HUES48 (cell line): ENCODE results near the gene HAGH.
A peak's percentile ranks its signal among the peaks of the same experiment; 100 is the strongest.

ENCODE experiments used
- H3K27ac ChIP-seq: one replicate; pipeline ENCODE4 v1.7.0; 2013; ENCODE audit warnings: low read depth, low read length, inconsistent platforms
- H3K27me3 ChIP-seq: 2 replicates; pipeline ENCODE4 v1.6.1; 2013; ENCODE audit warnings: mild to moderate bottlenecking, low read length; ENCODE audit not compliant: control insufficient read depth, insufficient read depth
- H3K36me3 ChIP-seq: 2 replicates; pipeline ENCODE4 v1.6.1; 2013; ENCODE audit warnings: low read length; ENCODE audit not compliant: control insufficient read depth, insufficient read depth
- H3K4me1 ChIP-seq: 2 replicates; pipeline ENCODE4 v1.6.1; 2013; ENCODE audit warnings: mild to moderate bottlenecking, low read length; ENCODE audit not compliant: control insufficient read depth, insufficient read depth
- H3K4me3 ChIP-seq: 2 replicates; pipeline ENCODE4 v1.5.1; 2013; ENCODE audit warnings: mild to moderate bottlenecking, low read depth, low read length
- H3K9ac ChIP-seq: 2 replicates; pipeline ENCODE4 v1.6.1; 2013; ENCODE audit warnings: mild to moderate bottlenecking, low read depth, low read length, moderate library complexity
- H3K9me3 ChIP-seq: 2 replicates; pipeline ENCODE4 v1.6.1; 2013; ENCODE audit warnings: low read length; ENCODE audit not compliant: control insufficient read depth, insufficient read depth

Gene HAGH

DNA sequence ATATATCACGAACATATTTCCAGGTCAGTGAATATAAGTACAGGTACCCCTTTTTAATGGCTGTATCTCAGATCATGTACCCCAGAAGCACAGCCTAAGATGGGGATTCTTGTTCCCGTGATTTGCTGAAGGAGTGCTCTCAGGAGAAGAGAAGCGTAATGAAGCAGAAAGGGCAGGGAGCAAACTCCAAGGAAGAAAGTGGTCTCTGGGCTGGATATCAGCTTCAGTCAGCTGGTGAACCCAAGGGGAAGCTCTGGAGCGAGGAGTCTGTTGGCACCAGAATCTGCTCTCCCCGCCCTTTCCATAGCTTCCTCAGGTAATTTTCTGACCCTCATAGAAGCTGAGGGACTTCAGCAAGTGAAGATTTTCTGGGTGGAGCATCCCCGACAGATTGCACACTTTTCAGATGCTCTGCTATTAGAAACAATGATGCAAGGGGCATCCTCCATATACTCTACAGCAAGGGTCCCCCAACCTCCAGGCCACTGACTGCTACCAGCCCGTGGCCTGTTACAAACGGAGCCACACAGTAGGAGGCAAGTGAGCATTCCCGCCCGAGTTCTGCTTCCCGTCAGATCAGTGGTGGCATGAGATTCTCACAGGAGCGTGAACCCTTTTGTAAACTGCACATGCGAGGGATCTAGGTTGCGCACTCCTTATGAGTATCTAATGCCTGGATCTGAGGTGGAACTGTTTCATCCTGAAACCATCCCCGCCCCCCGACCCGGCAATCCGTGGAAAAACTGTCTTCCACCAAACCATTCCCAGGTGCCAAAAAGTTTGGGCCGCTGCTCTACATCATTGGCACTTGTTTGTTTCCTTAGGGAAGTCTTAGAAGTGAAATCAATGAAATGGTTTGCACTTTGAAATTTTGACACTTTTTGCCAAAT lies 4.8 kb upstream of the HAGH start:
- Histone ChIP-seq H3K27me3 (no peaks in the 10 kb centered on the region), H3K4me1 (peaks cover 6% of the 10 kb centered on the region; the same call in 1 of the 2 replicates), H3K36me3 (peaks cover 6% of the 10 kb centered on the region; the same call in 1 of the 2 replicates), H3K9me3 (no peaks in the 10 kb centered on the region), H3K9ac (no peak overlapping the region), H3K27ac (no peak overlapping the region), H3K4me3 (no peak overlapping the region)

DNA sequence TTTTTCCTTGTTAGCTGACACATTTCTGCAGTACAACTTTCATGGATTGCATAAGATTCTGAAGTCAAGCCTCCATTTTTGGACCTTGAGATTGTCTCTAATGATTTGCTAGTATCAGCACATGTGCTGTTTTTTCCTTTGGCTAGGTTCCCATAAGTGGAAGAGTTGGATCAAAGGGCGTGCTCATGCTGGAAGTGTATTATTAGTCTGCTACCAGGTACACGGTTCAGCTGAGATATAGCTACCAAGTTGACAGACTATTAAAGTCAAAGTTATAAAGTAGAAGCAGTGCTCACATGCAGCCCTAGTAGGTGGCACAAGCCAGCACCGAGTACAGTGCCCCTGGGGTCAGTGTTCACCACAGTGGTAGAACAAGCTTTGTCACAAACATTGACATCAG lies 3.6 kb upstream of the HAGH start:
- Histone ChIP-seq H3K4me3 (no peak overlapping the region), H3K27ac (no peak overlapping the region), H3K4me1 (peaks cover 6% of the 10 kb centered on the region; the same call in 1 of the 2 replicates), H3K9ac (no peak overlapping the region), H3K9me3 (no peaks in the 10 kb centered on the region), H3K36me3 (peaks cover 6% of the 10 kb centered on the region; the same call in 1 of the 2 replicates), H3K27me3 (no peaks in the 10 kb centered on the region)

DNA sequence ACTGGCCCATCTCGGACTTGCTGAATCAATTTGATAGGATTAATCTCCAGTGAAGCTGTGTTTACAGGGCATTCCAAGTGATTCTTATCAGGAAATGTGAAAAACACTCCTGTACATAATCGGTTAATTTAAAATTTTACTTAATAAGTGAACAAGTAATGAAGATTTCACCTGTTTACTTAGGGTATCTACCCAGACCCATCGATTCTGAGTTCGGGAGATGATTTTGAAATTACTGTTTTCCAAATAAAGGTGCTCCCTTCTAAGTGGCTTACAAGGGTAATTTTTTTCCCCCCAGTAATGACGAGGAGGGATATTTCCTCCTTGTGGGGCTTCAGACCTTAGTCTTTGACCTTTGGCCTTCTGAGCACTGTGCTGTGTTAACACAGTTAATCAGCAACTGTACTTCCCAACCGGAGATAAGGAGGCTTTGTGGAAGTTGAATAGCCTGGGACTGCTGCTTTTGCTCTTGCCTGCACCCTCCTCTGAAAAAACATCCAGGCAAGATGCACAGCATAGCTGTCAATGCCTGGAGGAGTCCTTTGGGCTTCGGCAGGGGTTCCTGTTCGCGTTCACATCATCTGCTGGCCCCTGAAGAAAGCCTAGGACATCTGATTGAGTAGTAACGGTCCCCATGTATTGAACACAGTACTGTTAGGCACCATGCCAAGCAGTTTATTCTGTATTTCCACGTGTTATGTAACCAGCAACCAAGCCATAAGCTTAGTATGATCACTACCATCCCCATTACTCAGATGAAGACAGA lies 2.2 kb upstream of the HAGH start:
- H3K36me3 ChIP-seq: peaks cover 6% of the 10 kb centered on the region; the same call in 1 of the 2 replicates
- H3K9ac ChIP-seq: no peak overlapping the region
- no peak overlapping the region for H3K27ac ChIP-seq
- H3K4me3 ChIP-seq: peak overlapping the region; percentile 95
- H3K27me3 ChIP-seq: no peaks in the 10 kb centered on the region
- peaks cover 6% of the 10 kb centered on the region; the same call in 1 of the 2 replicates for H3K4me1 ChIP-seq
- H3K9me3 ChIP-seq: no peaks in the 10 kb centered on the region

DNA sequence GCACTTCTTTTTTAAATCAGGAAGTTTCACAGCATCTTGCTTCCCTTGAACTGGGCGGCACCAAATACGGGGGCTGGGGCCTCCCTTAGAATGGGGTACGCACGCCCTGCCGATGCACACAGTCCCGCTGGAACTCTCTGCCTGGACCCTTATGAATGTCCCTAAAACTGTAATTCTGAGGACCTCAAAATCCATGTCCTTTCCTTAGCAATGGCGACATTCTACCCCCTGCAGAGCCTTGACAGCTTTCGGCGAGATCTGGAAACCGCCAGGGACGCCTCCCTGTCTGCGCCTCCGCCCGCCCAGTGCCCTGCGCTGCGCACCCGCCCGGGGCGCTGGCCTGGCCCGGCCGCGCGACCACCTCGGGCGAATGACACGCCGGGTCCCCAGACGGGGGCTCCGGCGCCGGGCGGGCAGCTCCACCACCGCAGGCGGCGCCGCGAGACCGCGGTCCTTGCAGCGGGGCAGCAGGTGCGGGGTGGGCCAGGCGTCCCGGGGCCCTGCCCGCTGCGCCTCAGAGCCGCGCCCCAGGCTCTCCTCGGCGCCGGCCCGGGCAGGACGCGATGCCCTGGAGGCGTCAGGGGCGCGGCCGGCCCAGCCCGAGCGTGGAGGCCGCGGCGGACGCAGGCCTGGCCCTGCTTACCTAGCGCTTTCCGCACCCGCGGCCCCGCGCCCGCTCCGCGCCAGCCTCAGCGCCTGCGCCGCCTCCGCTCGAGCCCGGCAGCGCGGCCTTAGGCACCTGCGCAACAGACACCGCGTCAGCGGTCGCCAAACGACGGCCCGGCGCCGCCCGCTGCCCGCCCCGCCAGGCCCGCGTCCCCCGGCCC lies 548 bp downstream of the HAGH start:
- peak overlapping the region; percentile 95 for H3K4me3 ChIP-seq
- peaks cover 18% of the 10 kb centered on the region for H3K36me3 ChIP-seq
- no peaks in the 10 kb centered on the region for H3K9me3 ChIP-seq
- H3K4me1 ChIP-seq: peaks cover 6% of the 10 kb centered on the region; the same call in 1 of the 2 replicates
- no peak overlapping the region for H3K27ac ChIP-seq
- H3K9ac ChIP-seq: no peak overlapping the region; the same call in 1 of the 2 replicates
- H3K27me3 ChIP-seq: no peaks in the 10 kb centered on the region

DNA sequence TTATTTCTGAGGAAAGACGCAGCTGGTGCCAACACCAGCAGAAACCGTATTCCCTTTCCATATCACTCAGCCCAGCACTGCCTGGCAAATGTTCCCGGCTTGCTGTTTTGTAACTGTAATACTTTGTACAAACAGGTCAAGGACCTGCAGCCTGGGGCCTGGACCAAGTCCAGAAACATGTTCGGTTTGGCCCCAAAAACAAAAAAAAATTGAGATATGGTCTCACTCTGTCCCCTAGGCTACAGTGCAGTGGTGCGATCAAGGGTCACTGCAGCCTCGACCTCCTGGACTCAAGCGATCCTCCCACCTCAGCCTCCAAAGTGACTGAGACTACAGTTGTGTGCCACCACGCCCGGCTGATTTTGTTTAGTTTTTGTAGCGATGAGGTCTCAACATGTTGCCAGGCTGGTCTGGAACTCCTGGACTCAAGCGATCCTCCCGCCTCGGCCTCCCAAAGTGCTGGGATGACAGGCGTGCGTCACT lies 1.2 kb downstream of the HAGH start:
- no peak overlapping the region for H3K27ac ChIP-seq
- no peaks in the 10 kb centered on the region for H3K27me3 ChIP-seq
- peak overlapping the region; percentile 95 for H3K4me3 ChIP-seq
- peaks cover 18% of the 10 kb centered on the region for H3K36me3 ChIP-seq
- H3K9me3 ChIP-seq: no peaks in the 10 kb centered on the region
- H3K4me1 ChIP-seq: peaks cover 6% of the 10 kb centered on the region; the same call in 1 of the 2 replicates
- no peak overlapping the region for H3K9ac ChIP-seq

DNA sequence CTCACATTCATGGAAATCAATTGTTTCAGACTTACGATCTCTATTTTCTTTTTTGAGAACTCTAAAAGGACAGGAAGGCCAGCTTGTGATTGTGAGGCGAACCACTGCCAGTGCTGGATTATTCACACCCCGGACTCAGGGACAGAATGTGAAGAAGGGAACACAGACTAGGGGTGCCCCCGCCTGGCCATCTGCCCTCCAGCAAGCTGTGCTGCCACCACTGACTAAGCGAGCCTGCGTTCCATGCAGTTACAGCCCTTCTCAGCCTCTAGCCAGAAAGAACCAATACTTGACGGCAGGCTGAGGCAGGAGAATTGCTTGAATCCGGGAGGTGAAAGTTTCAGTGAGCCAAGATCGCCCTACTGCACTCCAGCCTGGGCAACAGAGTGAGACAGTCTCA lies 2.8 kb downstream of the HAGH start:
- Histone ChIP-seq H3K36me3 (peaks cover 13% of the 10 kb centered on the region), H3K9ac (no peak overlapping the region), H3K27ac (no peak overlapping the region), H3K4me3 (no peak overlapping the region), H3K4me1 (peaks cover 6% of the 10 kb centered on the region; the same call in 1 of the 2 replicates), H3K27me3 (no peaks in the 10 kb centered on the region), H3K9me3 (no peaks in the 10 kb centered on the region)

DNA sequence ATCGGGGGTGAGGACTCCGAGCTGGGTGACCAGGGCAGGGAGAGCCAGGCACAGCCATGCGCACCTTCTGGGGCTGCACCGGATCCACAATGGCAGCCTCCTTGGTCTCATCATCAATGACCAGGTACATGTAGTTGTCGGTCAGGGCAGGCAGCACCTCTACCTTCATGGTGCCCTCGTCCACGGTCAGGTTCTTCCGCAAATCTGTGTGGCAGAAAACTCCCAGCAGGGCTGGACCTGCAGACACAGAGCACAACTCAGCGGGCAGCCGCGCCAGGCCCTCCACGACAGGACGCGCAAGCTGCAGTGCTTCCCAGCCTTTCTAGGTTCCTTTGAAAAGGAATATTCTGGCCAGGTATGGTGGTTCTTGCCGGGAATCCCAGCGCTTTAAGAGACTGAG lies 3.8 kb downstream of the HAGH start:
- H3K27ac ChIP-seq: no peak overlapping the region
- H3K9me3 ChIP-seq: no peaks in the 10 kb centered on the region
- H3K4me3 ChIP-seq: no peak overlapping the region
- H3K9ac ChIP-seq: no peak overlapping the region
- no peaks in the 10 kb centered on the region for H3K4me1 ChIP-seq
- H3K36me3 ChIP-seq: peaks cover 13% of the 10 kb centered on the region
- no peaks in the 10 kb centered on the region for H3K27me3 ChIP-seq

DNA sequence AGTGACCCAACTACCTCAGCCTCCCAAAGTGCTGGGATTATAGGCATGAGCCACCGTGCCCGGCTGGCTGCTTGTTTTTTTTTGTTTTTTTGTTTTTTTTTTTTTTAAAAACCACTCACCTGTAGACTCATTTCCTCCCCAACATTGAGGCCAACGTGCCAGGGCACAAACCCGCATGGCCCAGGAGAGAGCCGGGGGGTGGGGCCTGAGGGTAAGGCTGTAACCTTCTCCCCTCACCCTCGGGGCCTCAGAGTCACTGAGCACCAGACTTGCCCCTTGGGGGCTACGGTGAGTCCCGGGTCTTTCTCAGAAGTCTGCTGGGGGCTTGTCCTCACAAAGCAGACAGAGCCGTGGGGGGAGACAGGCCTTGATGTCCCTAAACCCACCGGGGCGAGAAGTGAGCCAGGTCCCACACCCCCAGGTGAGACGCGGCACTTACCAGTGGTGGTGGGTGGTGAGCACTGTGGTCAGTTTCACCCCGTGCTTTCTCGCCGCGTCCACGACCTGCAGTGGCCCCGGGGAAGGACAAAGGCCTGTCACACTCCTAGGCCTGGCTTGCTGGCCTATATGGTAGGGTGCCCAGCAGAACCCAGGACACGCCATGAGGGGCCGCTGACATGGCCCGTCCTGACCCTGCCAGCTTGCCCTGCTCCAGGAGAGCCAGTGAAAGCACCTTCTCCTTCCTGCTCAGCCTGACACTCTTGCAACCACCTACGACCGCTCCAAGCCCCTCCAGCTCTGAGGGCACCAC lies 4.6 kb downstream of the HAGH start:
- H3K27ac ChIP-seq: no peak overlapping the region
- no peaks in the 10 kb centered on the region for H3K9me3 ChIP-seq
- no peaks in the 10 kb centered on the region for H3K27me3 ChIP-seq
- peaks cover 13% of the 10 kb centered on the region for H3K36me3 ChIP-seq
- H3K9ac ChIP-seq: no peak overlapping the region
- no peak overlapping the region for H3K4me3 ChIP-seq
- no peaks in the 10 kb centered on the region for H3K4me1 ChIP-seq

DNA sequence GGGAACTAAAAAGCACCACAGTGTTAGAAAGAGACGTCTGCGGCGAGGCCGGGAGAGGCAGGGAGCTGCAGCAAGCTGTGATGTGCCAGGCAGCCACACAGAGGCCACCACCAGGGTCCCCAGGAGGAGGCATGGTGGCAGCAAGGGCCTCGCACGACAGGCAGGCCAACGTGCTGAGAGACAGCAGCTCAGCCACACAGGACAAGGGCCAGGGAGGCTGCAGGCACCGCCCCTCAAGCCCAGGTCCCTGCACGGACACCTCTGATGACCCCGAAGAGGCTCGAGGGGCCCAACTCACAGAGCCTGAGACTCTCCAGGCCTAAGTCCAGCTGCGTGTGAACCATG lies 5.7 kb downstream of the HAGH start:
- Histone ChIP-seq H3K9ac (no peak overlapping the region), H3K9me3 (no peaks in the 10 kb centered on the region), H3K27ac (no peak overlapping the region), H3K27me3 (no peaks in the 10 kb centered on the region), H3K4me3 (no peak overlapping the region), H3K4me1 (no peaks in the 10 kb centered on the region), H3K36me3 (peaks cover 22% of the 10 kb centered on the region)
